Stimulated activated CD8-positive, alpha-beta memory T cell treated with anti-CD3 and anti-CD28 coated beads, Interleukin-4, amount 100 ng/mL, for 24 hours (primary cell): ENCODE data around the gene GYS1.
"Not testable (repeated sequence)": the region's sequence is repeated elsewhere in the genome, so short reads cannot be mapped to it uniquely, and the experiment has no call there.

ENCODE experiments used
- DNase-seq: peaks from one replicate; pipeline ENCODE4 v3.0.0-alpha.2; 2020; ENCODE audit warnings: low read depth

The GYS1 gene

GRCh38 chr19:48993175-48994034 lies at the start of gene GYS1, which contains the start of gene RUVBL2:
Gene GYS1 (minus strand): TSS chr19:48993309. CDS start chr19:48993112, 197 bp downstream.
Gene RUVBL2 (plus strand): TSS chr19:48993887. CDS start chr19:48993912, 25 bp downstream.
- peak; percentile 99 for DNase-seq

GRCh38 chr19:49042666-49043065 lies 49.6 kb upstream of the GYS1 start:
- not testable (repeated sequence) for DNase-seq

- DNase-seq = no peak
Measured at GRCh38 chr19:49042177-49042576, 49.1 kb upstream of the GYS1 start.

- DNase-seq = not testable (repeated sequence)
Measured at GRCh38 chr19:49039736-49040135, 46.6 kb upstream of the GYS1 start.

GRCh38 chr19:49038557-49039276 lies 45.6 kb upstream of the GYS1 start:
- DNase-seq = not testable (repeated sequence)

GRCh38 chr19:49038111-49038510 lies 45.0 kb upstream of the GYS1 start:
- DNase-seq = not testable (repeated sequence)

GRCh38 chr19:49036815-49037214 lies 43.7 kb upstream of the GYS1 start, which contains the start of gene CGB1:
Gene CGB1 (minus strand): TSS chr19:49036895. CDS start chr19:49036711, 184 bp downstream.
- peak; percentile 40 for DNase-seq

- DNase-seq = peak; percentile 58
Measured at GRCh38 chr19:49031642-49032301, 38.7 kb upstream of the GYS1 start, which contains the start of gene CGB2. Gene CGB2 (plus strand): TSS chr19:49031890. CDS start chr19:49032096, 206 bp downstream.

GRCh38 chr19:49030323-49030722 lies 37.2 kb upstream of the GYS1 start:
- not testable (repeated sequence) for DNase-seq

- not testable (repeated sequence) for DNase-seq
Measured at GRCh38 chr19:49029749-49030148, 36.6 kb upstream of the GYS1 start.

GRCh38 chr19:49028686-49029085 lies 35.6 kb upstream of the GYS1 start:
- not testable (repeated sequence) for DNase-seq

- DNase-seq = not testable (repeated sequence)
Measured at GRCh38 chr19:49025599-49025998, 32.5 kb upstream of the GYS1 start.

- not testable (repeated sequence) for DNase-seq
Measured at GRCh38 chr19:49025088-49025487, 32.0 kb upstream of the GYS1 start.

- not testable (repeated sequence) for DNase-seq
Measured at GRCh38 chr19:49024233-49024632, 31.1 kb upstream of the GYS1 start, which contains the start of gene CGB3. Gene CGB3 (minus strand): TSS chr19:49024333. CDS start chr19:49023971, 362 bp downstream.

GRCh38 chr19:49022116-49022515 lies 29.0 kb upstream of the GYS1 start:
- DNase-seq = no peak

- DNase-seq = no peak
Measured at GRCh38 chr19:49020931-49021895, 28.1 kb upstream of the GYS1 start.

- DNase-seq = no peak
Measured at GRCh38 chr19:49020342-49020741, 27.2 kb upstream of the GYS1 start.

- peak; percentile 43 for DNase-seq
Measured at GRCh38 chr19:49019242-49019932, 26.3 kb upstream of the GYS1 start.

- not testable (repeated sequence) for DNase-seq
Measured at GRCh38 chr19:49018388-49019241, 25.5 kb upstream of the GYS1 start.
